Embryonic facial prominence (tissue), 1 donor: ENCODE data around the gene MAS1.

Source experiments
- DNase-seq: peaks from one replicate; pipeline ENCODE4 v3.0.0-alpha.2; 2016; ENCODE audit errors: extremely low spot score

MAS1 gene

DNA sequence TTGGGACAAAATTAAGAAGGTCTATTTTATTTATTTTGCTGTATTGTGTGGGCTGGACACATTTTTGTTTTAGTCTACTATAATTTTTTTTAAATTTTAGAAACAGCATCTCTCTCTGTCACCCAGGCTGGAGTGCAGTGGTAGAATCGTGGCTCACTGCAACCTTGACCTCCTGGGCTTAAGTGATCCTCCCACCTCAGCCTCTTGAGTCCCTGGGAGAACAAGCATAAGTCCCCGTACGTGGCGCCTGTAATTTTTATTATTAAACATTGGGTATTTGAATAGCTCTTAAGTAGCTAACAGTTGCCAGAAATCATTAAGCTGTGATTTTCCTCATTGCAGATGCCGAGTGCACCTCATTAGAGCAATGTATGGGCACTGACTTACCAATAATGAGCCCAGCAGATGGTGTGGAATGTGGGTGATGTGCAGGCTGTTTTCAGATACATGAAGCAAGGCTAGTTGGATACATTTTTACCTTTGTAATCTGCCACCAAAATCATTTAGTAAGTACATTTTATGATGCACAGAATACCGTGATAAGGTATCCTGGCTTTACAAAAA is 10.3 kb upstream of the MAS1 start:
- DNase-seq, result no peak

DNA sequence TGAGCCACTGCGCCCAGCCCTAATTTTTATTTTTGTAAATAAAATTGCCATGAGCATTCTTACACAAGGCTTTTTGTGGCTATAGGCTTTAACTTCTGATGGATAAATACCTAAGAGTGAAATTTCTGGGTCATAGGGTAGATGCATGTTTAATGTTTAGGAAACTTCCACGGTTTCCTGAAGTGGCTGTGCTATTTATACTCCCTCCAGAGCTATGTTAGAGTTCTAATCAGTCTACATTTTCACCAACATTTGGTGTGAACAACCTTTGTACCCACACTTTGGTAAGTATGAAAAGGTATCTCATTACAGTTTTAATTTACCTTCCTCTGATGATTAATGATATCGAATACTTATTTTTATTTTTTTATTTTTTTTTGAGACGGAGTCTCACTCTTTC is 6.1 kb upstream of the MAS1 start:
- DNase-seq, result no peak

DNA sequence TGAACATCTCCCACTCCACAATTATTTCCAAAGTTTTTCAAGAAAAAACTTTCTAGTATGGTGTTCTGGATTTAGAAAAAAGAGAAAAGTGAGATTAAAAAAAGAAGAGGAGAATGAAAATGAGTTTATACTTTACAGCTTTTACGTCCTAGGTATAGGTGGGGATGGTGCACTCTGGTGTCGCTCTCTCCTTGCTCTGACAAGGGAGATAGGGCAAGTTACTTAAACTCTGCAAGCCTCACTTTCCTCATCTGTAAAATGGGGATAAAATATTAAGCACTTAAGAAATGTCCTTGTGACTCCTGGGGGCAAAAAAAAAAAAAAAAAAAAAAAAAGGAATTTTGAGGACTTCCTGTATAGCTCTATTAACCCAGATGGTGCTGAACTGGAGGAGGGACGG is 4.5 kb upstream of the MAS1 start:
- DNase-seq, result no peak

DNA sequence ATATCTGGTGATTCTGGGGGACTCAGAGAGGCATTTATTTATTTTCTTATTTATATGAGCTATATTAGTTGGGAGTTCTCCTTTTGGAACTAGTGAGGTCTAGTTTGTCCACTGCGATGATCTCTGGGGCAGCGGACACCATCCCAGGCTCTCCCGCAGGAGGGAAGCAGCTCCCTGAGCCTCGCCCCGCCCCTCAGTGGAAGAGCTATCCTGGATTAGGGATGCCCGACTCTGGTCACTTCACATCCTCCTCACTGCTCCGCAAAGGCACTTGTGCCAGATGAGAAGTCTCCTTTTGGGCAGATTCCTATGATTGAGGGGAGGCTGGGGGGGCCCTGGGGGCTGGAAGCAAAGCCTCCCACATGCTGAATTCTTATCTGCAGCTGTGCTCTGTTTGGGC is 3.6 kb upstream of the MAS1 start:
- DNase-seq, result no peak

DNA sequence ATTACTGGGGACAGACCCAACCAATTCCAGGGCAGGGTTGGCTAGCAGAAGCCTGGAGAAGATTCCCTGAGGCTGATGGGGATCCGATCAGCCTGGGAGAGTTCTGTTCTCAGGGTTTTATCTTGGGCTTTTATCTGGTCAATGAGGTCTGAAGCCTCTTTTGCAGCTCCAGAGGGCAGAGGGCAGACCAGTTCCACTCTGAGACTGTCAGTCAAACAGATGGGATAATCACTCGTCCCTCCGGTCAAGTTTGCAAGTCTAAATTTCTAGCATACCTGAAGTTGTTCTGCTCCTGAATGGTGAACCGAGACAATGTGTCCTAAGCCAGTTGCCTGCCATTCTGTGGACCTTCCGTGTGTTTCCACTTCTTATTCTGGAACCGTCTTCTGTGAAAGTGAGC is 3.0 kb upstream of the MAS1 start:
- no peak for DNase-seq

DNA sequence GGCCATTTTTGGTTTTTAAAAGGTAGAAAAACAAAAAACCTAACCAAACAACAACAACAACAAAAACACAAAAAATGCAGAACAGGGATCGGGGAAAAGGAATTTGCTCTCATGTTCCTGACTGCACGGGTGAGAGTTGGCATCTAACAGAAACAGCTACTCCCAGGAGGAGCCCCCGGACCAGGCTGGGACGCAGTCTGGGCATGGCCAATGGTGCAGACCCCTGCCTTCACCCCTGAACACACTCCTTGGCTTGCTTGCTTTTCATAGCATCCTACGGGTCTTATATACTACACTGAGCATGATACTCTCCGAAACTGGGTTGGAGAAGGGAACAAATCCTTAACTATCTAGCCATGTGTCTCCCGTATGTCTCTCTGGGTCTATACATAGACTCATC is 587 bp upstream of the MAS1 start:
- no peak for DNase-seq

DNA sequence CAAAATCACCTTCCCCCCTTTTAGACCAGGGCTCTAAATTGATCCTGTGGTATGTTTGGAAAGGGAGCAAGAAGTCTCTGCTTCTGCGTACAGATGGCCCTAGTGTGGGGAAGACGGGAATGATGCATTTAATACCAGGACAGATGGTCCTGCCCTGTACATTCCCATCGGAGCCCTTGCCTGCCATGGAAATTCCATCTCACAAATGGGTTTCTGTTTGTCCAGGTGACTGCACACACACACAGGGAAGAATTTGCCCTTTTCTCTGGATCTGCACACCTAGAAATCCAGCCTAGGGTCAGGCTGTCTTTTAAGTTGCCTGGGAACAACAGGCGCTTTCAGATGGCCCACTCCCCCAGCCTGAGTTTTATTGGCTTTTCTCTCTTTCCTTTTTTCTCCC is 1.3 kb downstream of the MAS1 start:
- no peak for DNase-seq

DNA sequence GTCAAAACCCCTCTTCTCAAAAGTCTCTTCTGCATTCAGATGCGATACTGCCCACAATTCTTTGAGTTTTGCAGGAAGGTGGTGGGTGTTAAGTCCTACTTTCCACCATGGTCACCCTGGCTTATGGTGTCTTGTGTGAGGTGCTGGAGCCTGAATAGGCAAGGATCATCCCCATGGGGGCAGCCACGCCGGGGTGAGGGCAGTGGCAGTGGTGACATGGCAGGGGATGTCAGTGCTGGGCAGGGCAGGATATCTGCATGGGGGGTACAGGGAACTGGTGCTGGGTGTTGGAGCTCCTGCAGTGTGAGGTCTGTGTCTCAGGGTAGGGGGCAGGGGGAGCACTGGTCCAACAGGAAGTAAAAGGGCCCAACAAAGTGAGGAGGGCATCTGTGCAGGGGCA is 2.3 kb downstream of the MAS1 start:
- no peak for DNase-seq

DNA sequence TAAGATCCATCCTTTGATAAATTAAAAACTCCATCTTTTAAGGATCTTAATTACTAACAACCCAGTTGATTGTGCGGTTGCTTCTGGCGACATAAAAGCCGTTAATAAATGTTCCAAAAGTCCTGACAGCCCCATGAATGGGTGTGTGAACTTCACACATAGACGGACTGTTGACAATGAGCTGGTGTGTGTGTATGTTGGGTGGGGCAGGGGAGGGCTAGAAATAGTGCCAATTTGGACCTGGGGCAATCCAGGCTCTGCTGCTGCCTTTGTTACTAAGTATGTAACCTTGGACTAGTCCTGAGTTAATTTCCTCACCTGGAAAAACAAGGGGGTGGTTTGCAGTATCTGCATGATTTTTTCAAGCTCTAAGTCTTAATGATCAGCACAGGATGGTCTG is 4.2 kb downstream of the MAS1 start:
- DNase-seq, result no peak

DNA sequence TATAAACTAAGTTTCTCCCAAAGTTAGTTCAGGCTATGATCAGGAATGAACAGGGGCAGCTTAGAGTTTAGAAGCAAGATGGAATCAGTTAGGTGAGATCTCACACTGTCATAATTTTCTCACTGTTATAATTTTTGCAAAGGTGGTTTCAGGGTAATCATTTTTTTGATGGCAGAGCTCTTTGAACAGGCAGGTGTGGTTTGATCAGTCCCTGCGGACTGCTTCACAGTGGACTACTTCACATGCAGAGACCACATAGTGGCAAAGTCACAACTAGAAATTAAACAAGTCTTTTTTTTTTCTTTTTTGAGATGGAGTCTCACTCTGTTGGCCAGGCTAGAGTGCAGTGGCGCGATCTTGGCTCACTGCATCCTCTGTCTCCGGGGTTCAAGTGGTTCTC is 6.8 kb downstream of the MAS1 start:
- DNase-seq, result no peak

DNA sequence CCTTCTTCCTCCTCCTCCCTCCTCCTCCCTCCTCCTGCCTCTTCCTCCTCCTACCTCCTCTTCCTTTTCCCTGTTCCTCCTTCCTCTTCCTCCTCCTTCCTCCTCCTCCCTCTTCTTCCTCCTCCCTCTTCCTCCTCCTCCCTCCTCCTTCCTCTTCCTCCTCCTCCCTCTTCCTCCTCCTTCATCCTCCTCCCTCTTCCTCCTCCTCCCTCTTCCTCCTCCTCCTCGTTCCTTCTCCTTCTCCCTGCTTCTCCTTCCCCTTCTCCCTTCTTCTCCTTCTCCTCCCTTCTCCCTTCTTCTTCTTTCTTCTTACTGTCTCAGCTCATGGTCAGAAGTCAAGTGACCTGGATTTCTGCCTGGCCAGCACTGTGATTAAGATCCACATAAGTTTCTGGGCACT is 7.7 kb downstream of the MAS1 start:
- DNase-seq, result no peak

DNA sequence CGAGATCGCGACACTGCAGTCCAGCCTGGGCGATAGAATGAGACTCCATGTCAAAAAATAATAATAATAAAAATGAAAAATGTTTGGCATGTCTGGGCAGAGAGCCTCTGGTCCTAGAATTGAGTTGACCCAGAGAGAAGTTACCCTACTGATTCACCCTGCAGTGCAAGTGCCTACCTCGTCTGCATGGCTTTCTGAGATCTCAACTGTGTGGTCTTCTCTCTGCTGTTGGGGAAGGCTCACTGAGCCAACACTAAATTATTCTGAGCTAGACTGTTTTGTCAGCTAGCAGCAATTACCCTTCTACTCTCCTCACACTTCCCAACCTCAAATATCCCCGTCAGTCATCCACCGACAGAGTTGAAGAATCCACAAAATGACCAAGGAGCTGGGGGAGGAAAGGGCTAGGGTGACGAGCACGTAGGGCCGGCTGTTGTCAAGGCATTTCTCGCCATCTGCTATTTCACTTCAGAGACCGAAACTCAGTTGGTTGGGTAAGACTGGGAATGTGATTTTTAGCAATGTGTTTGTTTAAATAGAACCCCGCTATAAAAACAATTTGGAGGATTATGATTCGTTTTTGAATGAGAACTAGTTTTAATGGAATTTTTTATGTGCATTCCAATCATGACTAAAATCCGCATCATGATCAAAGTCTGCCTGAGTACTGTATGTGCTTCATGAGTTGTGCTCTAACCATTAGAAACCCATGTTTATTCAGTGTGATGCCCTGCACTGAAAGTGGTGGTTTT is 9.4 kb downstream of the MAS1 start:
- no peak for DNase-seq

DNA sequence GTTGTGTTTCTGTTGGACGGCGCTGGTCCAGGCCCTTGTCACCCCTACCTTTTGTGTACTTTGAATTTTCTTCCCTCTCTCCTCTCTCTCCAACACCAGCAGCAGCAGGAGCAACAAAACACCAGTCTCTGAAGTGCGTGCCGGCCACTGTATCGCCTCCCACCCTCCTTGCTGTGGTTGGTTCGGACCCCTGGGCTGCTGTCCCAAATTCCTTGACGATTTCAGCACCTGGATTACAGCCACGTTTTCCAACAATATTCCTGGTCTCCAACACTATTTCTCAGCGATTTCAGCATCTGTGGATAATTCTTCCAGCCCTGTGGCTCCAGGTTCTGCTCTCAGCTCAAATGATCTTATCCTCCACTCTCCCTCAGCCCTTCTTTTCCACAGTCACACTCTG is 11.8 kb downstream of the MAS1 start:
- no peak for DNase-seq

DNA sequence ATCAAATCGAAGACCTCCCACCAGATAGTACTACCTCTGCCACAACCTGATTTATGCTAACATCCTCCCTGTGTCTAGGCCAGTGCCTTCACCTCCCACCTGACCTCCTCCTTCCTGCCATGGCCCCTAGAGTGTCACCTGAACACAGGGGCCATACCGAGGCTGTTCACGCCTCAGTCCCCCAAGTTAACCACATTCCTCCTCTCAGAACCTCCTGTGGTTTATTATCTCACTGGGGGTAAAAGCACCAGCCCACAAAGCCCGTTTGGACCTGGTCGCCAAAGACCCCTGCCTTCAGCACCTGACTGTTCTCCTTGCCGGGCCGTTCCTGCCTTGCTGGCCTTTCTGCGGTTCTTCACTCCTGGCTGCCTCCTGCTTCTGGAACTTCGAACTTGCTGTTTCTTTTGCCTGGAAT is 13.7 kb downstream of the MAS1 start:
- no peak for DNase-seq

DNA sequence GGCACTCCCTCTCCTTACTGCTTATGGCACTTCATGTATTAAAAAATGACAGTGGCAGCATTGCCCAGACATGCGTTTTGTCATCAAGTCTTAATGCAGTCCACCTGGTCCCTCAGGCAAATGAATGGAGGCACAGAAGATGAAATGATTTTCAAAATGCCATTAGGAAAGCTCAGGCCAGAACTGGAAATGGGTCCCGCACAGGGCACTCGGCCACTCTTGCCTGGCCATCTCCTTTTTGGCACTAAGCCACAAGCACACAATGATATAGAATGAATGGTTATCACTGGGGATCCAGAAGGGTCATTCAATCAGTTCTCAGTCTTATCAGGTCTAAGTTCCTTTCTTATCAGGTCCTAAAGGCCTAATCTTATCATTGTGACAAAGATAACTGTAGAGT is 15.6 kb downstream of the MAS1 start:
- DNase-seq, result no peak

DNA sequence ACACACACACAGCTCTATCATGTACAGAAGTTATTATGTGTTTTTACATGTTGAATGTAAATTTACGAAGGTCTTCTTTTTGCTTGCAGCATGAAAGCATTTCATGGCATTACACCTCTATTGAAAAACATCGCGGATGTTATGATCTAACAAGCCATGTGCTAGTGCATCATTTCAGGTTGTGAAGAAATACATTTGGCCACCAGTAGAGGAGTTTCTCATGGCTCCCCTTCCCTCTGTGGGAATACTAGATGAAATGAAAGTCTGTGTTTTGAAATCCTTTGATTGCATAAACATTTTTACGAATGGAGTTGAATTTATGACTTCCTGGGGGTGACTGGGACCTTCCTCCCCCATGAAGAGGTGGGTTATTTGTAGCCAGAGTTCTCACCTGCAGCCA is 17.7 kb downstream of the MAS1 start:
- no peak for DNase-seq

DNA sequence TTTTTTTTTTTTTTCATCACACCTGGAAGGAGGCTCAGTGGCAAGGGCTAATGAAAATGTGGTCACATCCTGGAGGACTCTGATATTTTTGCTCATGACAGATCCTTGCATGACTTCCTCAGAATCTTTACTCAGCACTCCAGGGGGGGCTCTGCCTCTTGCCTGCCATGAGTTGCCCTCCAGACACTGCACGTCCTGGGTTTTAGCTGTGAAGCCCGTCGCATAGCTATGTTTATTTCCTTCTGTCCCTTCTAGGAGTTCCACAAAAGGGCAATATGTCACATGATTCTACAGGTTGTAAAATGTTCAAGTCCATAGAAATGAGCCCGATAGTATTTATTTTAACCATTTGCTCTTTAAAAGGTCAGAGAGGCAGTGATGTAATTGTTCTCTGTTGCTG is 18.2 kb downstream of the MAS1 start:
- no peak for DNase-seq

DNA sequence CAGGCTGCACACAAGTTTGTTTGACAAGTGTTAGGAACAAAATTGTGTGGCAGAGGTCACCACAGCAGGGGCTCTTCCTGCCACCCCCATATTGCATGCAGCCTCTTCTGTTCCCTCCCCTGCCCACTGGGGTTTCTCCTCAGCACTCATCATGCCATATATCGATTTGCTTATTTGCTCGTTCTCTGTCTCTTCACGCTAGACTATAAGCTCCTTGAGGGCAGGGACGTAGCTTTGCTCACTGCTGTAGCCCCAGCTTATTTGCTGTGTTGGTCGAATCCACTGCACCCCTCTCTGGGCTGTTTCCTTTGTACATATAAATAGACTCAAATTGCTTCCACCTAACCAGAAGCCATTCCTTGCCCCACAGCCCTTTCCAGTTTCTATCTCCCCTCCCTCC is 19.6 kb downstream of the MAS1 start:
- DNase-seq, result no peak

DNA sequence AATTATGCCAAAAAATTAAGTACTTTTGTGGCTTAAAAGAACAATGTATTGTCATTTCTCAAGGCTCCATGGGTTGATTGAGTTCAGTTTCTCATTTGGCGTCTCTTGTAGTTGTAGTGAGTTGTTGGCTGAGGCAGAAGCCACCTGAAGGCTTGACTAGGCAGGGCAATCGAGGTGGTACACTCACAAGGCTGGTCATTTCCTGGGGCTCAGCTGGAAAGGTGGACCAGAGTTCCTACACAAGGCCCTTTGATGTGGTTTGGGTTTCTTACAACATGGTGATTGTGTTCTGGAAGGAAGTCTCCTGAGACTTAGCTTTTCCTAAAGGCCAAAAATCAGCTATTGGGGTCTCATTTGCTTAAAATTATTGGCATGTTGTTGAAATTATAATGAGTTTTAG is 22.6 kb downstream of the MAS1 start:
- DNase-seq, result no peak

DNA sequence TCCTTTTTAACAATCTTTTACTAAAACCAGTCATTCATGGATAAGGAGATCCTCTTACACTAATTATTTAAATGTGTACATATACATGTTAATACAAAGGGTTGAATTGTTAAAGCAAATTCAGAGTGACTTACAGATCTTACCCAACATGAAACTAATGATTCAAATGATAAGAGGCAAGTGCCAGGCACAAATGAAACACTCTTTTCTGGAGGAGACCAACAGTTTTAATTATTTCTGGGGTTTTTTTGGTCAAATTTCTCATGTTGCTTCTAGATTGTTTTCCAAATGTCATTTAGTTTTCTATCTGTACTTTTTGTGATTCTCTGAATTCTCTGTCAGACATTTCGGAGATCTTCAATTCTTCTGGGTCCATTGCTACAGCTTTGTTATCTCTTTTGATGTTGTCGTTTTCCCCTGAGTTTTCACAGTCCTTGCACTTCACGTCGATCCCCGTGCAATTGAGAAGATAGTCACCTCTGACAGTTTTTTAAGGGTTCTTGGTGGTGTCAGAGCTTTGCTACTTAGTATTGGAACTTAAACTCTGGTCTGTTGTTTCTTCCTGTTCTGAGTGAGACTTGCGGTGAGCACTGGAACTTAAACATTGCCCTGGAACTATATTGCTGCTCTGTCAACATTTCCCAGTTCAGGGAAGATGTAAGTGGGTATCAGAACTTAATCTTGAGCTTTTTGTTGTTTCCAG is 23.2 kb downstream of the MAS1 start:
- DNase-seq, result no peak

DNA sequence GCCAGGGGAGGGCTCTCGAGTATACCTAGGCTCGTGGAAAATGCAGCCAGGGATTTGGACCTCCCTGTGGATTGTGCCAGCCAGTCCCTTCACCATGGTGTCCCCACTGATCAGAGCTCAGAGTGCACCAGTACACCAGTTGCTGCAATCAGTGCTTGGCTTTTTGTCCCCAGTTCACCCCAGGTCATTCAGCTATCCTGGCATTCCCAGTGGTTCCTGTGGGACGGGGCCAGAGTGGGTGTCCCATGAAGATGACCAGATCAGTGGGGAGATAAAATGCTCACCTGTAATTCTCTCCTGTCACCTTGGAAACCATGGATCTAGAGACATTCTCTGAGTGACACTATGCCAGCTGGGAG is 23.8 kb downstream of the MAS1 start:
- no peak for DNase-seq

DNA sequence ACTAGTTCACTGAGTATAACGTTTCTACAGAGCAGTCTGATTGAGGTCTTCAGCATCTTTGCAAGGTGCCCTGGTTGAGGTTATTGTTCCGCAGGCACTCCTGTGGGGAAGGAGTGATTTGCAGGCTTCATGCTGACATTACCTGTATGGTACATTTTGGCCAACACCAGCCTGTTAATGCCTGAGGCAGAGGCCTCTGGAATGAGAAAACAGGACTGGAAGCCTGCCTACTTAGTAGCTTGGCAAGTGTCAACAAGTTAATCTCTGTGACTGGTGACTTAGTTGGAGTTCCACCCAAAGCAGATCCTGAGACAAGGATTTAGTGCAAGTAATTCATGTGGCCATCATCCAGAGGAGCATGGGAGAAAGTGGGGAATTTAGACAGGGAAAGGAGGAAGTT is 24.6 kb downstream of the MAS1 start:
- no peak for DNase-seq

DNA sequence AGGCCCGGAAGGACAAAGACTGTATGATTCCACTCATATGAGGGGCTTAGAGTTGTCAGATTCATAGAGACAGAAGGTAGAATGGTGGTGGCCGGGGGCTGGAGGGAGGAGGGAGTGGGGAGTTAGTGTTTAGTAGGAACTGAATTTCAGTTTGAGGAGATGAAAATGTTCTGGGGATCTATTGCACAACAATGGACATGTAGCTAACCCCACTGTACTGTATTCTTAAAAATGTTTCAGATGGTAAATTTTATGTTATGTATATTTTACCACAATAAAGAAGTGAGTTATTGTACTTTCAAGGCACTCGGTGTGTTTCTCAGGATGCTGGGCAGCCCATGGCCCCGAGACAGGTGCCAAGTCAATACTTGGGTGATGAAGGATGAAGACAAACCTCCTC is 25.4 kb downstream of the MAS1 start:
- DNase-seq, result no peak

DNA sequence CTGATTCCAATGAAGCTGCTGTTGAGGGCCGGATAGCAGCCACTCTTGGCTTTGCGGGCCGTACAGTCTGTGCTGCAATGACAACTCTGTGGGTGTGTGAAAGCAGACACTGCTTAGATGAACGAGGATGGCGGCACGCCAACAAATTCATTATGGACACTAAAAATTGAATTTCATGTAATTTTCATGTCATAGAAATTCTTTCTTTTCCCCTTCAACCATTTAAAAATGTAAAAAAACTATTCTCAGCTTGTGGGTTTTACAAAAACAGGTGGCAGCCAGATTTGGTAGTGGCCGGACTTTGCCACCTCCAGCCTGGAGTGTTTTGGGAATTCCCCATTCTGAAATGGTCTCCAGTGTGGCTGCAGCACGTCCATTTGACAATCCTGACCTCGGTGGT is 26.0 kb downstream of the MAS1 start:
- no peak for DNase-seq
